ENCODE measurements around the gene CA9.

CA9 gene

GRCh38 chr9:35691757-35692301, 18.1 kb downstream of the CA9 start:
- peak; percentile 63 for DNase-seq

GRCh38 chr9:35695943-35696401, 22.2 kb downstream of the CA9 start:
- DNase-seq: no peak

- DNase-seq: peak; percentile 34
Measured at GRCh38 chr9:35696520-35697215, 22.9 kb downstream of the CA9 start.

- no peak for DNase-seq
Measured at GRCh38 chr9:35697486-35697885, 23.8 kb downstream of the CA9 start.

GRCh38 chr9:35698231-35698630, 24.5 kb downstream of the CA9 start:
- DNase-seq: no peak

GRCh38 chr9:35700031-35700430, 26.3 kb downstream of the CA9 start:
- DNase-seq: no peak

- DNase-seq: no peak
Measured at GRCh38 chr9:35700942-35701341, 27.2 kb downstream of the CA9 start.

GRCh38 chr9:35702696-35703095, 29.0 kb downstream of the CA9 start:
- DNase-seq: no peak

GRCh38 chr9:35703906-35704672, 30.4 kb downstream of the CA9 start:
- DNase-seq: no peak

- no peak for DNase-seq
Measured at GRCh38 chr9:35705372-35705771, 31.6 kb downstream of the CA9 start.

GRCh38 chr9:35705836-35706430, 32.2 kb downstream of the CA9 start:
- no peak for DNase-seq

- no peak for DNase-seq
Measured at GRCh38 chr9:35706951-35707350, 33.2 kb downstream of the CA9 start.

- no peak for DNase-seq
Measured at GRCh38 chr9:35708146-35708545, 34.4 kb downstream of the CA9 start.

GRCh38 chr9:35710818-35711500, 37.2 kb downstream of the CA9 start:
- no peak for DNase-seq

- no peak for DNase-seq
Measured at GRCh38 chr9:35711501-35712428, 38.0 kb downstream of the CA9 start.

- no peak for DNase-seq
Measured at GRCh38 chr9:35712762-35713400, 39.2 kb downstream of the CA9 start.

GRCh38 chr9:35713578-35713977, 39.9 kb downstream of the CA9 start:
- no peak for DNase-seq

- no peak for DNase-seq
Measured at GRCh38 chr9:35714123-35714522, 40.4 kb downstream of the CA9 start.

GRCh38 chr9:35714579-35715252, 41.0 kb downstream of the CA9 start:
- no peak for DNase-seq

GRCh38 chr9:35716230-35716629, 42.5 kb downstream of the CA9 start:
- DNase-seq: no peak

All from fibroblast of skin of back (primary cell).